Cardiac septum (tissue), 1 donor: Measurements from ENCODE around the gene FLACC1. TPM values are rescaled to one million over a fixed set of nuclear protein-coding genes. Genes with fewer than 3 reads are reported as not detected.

Experiments used
- total RNA-seq: library from RNA; stranded (reverse); fragmentation: NEBNext Ultra II Directional; extraction: Animal tissue kit (Norgen Biotek cat#: 25700); gene quantifications from one replicate; pipeline ENCODE4 v1.2.1, GENCODE V29; 2021
- donor health status: DM: no; HTN: no; CAD: no.

The FLACC1 gene
- total RNA-seq, 1 donor from 2014 or later, result 12.0 TPM

Other genes starting within 250 kb of the FLACC1 start
- gene CFLAR, start 241.2 kb downstream of the FLACC1 start, total RNA-seq, result 193 TPM
- gene CASP10, start 174.2 kb downstream of the FLACC1 start, total RNA-seq, result 5.0 TPM
- 4.5 TPM for gene CASP8, start 96.8 kb downstream of the FLACC1 start, total RNA-seq
- 259 TPM for gene TRAK2, start 94.1 kb upstream of the FLACC1 start, total RNA-seq
- 41.5 TPM for gene STRADB, start 94.4 kb upstream of the FLACC1 start, total RNA-seq